Spinal cord (tissue), 10 donors: ENCODE results near the gene USP33. TPM values are rescaled to one million over a fixed set of nuclear protein-coding genes. Genes with fewer than 3 reads are reported as not detected.
"Not testable (repeated sequence)": the region's sequence is repeated elsewhere in the genome, so short reads cannot be mapped to it uniquely, and the experiment has no call there.

Experiments used
- DNase-seq, 6 donors: peaks; one replicate each; pipeline versions ENCODE4 v3.0.0 to v3.0.0-alpha.2; 2013 to 2015; ENCODE audit warnings: low spot score in 6 of 6, low read depth in 4 of 6
- H3K27ac ChIP-seq: one replicate; pipeline ENCODE4 v1.5.1; 2013; ENCODE audit warnings: low read depth, low read length, control low read depth
- H3K27me3 ChIP-seq: one replicate; pipeline ENCODE4 v1.6.1; 2013; ENCODE audit warnings: low read length; ENCODE audit not compliant: control insufficient read depth, insufficient read depth
- H3K36me3 ChIP-seq: one replicate; pipeline ENCODE4 v1.6.1; 2013; ENCODE audit warnings: low read length; ENCODE audit not compliant: control insufficient read depth, insufficient read depth
- H3K4me1 ChIP-seq: one replicate; pipeline ENCODE4 v1.6.1; 2013; ENCODE audit warnings: low read length; ENCODE audit not compliant: control insufficient read depth, insufficient read depth
- H3K4me3 ChIP-seq: one replicate; pipeline ENCODE4 v1.5.1; 2013; ENCODE audit warnings: low read depth, low read length, control low read depth
- H3K9me3 ChIP-seq: one replicate; pipeline ENCODE4 v1.6.1; 2013; ENCODE audit warnings: low read length; ENCODE audit not compliant: control insufficient read depth, insufficient read depth
- WGBS: methylation state at CpG from one replicate; pipeline ENCODE4 v1.1.5; 2013; ENCODE audit warnings: missing lambda C conversion rate; ENCODE audit not compliant: insufficient coverage; 5-methylcytosine and 5-hydroxymethylcytosine counted together
- polyA plus RNA-seq, 2 donors: library from polyadenylated mRNA; unstranded; fragments of 120-200 nt; gene quantifications; one replicate each; pipeline ENCODE4 v1.2.1, GENCODE V29; 2013; ENCODE audit not compliant: insufficient read length in 2 of 2
- total RNA-seq, 2 donors: library from RNA; depleted of rRNA in 1 of 2; stranded (reverse); fragments of 120-200 nt in 1 of 2; fragments of >200 nt in 1 of 2; gene quantifications; one replicate each; pipeline versions ENCODE4 v1.2.3 to v1.2.4, GENCODE V29; 2013 to 2014
- donor health status: healthy.

USP33 gene
- total and polyA plus RNA-seq, 4 donors = 85.2 to 207 (median 96.9) TPM

- under 1% methylated on average over 40 of the region's 40 CpGs for WGBS
Observed at GRCh38 chr1:77779529-77780281, 20.1 kb upstream of the USP33 start, which contains the start of gene MIGA1. Gene MIGA1 (plus strand): TSS chr1:77779649. CDS start chr1:77783253, 3,604 bp downstream.

GRCh38 chr1:77776007-77776700 lies 16.5 kb upstream of the USP33 start:
- Histone ChIP-seq H3K36me3 (no peaks in the 10 kb centered on the region), H3K27ac (no peak overlapping the region), H3K27me3 (no peaks in the 10 kb centered on the region), H3K4me1 (peaks cover 3% of the 10 kb centered on the region), H3K9me3 (no peaks in the 10 kb centered on the region), H3K4me3 (no peak overlapping the region)
- WGBS = 83% methylated on average over 2 of the region's 7 CpGs
- no peak for DNase-seq

More at GRCh38 chr1:77779529-77780281, 20.1 kb upstream of the USP33 start, which contains the start of gene MIGA1:
- peak; percentile 82 to 99 (median 88) for DNase-seq
- peak within 1 kb of the TSS; percentile 90 for H3K4me3 ChIP-seq
- H3K27me3 ChIP-seq = no peaks in the 10 kb centered on the region
- H3K36me3 ChIP-seq = peaks cover 3% of the 10 kb centered on the region
- peak within 1 kb of the TSS; percentile 64 for H3K27ac ChIP-seq
- no peaks in the 10 kb centered on the region for H3K9me3 ChIP-seq
- peaks cover 3% of the 10 kb centered on the region for H3K4me1 ChIP-seq

- no peaks in the 10 kb centered on the region for H3K4me1 ChIP-seq
- no CpG with 5 or more reads among the region's 4 CpGs for WGBS
- no peak overlapping the region for H3K27ac ChIP-seq
- H3K4me3 ChIP-seq = no peak overlapping the region
- H3K27me3 ChIP-seq = no peaks in the 10 kb centered on the region
- H3K9me3 ChIP-seq = no peaks in the 10 kb centered on the region
- H3K36me3 ChIP-seq = no peaks in the 10 kb centered on the region
- no peak for DNase-seq
Observed at GRCh38 chr1:77768006-77768405, 8.4 kb upstream of the USP33 start.

GRCh38 chr1:77762072-77762476 lies 2.4 kb upstream of the USP33 start:
- Histone ChIP-seq H3K4me3 (no peak overlapping the region), H3K27ac (no peak overlapping the region), H3K4me1 (peaks cover 6% of the 10 kb centered on the region), H3K36me3 (no peaks in the 10 kb centered on the region), H3K27me3 (no peaks in the 10 kb centered on the region), H3K9me3 (no peaks in the 10 kb centered on the region)
- no peak for DNase-seq
- 85% methylated on average over 1 of the region's 1 CpG for WGBS

- no peak overlapping the region for H3K27ac ChIP-seq
- no peak for DNase-seq
- no peaks in the 10 kb centered on the region for H3K36me3 ChIP-seq
- peaks cover 6% of the 10 kb centered on the region for H3K4me1 ChIP-seq
- no peak overlapping the region for H3K4me3 ChIP-seq
- no CpG with 5 or more reads among the region's 2 CpGs for WGBS
- no peaks in the 10 kb centered on the region for H3K27me3 ChIP-seq
- H3K9me3 ChIP-seq = no peaks in the 10 kb centered on the region
Observed at GRCh38 chr1:77757603-77758002, 2.0 kb downstream of the USP33 start.

GRCh38 chr1:77757066-77757584 lies 2.5 kb downstream of the USP33 start:
- DNase-seq = no peak
- Histone ChIP-seq H3K27ac (no peak overlapping the region), H3K36me3 (no peaks in the 10 kb centered on the region), H3K4me1 (peaks cover 6% of the 10 kb centered on the region), H3K9me3 (no peaks in the 10 kb centered on the region), H3K27me3 (no peaks in the 10 kb centered on the region), H3K4me3 (no peak overlapping the region)
- WGBS = no CpG with 5 or more reads among the region's 1 CpG

- DNase-seq = no peak
- H3K36me3 ChIP-seq = no peaks in the 10 kb centered on the region
- H3K27me3 ChIP-seq = no peaks in the 10 kb centered on the region
- WGBS = 71% methylated on average over 1 of the region's 1 CpG
- H3K4me1 ChIP-seq = peaks cover 6% of the 10 kb centered on the region
- no peak overlapping the region for H3K27ac ChIP-seq
- H3K4me3 ChIP-seq = no peak overlapping the region
- no peaks in the 10 kb centered on the region for H3K9me3 ChIP-seq
Observed at GRCh38 chr1:77756052-77756754, 3.4 kb downstream of the USP33 start.

- not testable (repeated sequence) for DNase-seq, H3K27me3 ChIP-seq, H3K36me3 ChIP-seq, H3K9me3 ChIP-seq, H3K4me3 ChIP-seq, H3K4me1 ChIP-seq, H3K27ac ChIP-seq
- WGBS = no CpG with 5 or more reads among the region's 4 CpGs
Observed at GRCh38 chr1:77749489-77749888, 10.2 kb downstream of the USP33 start.

- Histone ChIP-seq H3K9me3 (no peaks in the 10 kb centered on the region), H3K4me3 (no peak overlapping the region), H3K36me3 (no peaks in the 10 kb centered on the region), H3K27me3 (no peaks in the 10 kb centered on the region), H3K27ac (no peak overlapping the region), H3K4me1 (no peaks in the 10 kb centered on the region)
- WGBS = 92% methylated on average over 3 of the region's 7 CpGs
- DNase-seq = no peak
Observed at GRCh38 chr1:77744576-77744975, 15.1 kb downstream of the USP33 start.
